Cerebellar cortex (tissue), 1 donor: ENCODE results near the gene ZNF592.

Experiments
- DNase-seq: peaks from one replicate; pipeline ENCODE4 v3.0.0-alpha.2; 2015; ENCODE audit warnings: low spot score

ZNF592 gene

DNA sequence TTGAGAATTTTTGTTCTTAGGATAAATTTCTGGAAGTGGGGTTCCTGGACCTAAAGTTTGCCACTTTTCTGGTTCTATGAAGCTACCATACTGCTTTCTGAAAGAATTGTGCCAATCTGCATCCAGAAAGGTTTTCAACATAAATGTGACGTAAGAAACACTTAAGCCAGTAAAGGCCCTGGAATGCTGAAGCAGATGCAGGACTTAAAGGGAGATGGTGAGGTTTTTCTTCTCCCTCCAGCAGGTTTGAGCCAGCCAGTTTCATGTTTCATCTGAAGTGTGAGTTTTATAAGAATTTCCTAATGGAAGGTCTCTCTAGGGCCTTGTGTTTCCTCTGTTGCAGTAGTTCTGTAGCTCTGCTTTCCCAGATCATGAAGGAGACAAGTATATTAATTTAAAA, 33.1 kb downstream of the ZNF592 start:
- no peak for DNase-seq

DNA sequence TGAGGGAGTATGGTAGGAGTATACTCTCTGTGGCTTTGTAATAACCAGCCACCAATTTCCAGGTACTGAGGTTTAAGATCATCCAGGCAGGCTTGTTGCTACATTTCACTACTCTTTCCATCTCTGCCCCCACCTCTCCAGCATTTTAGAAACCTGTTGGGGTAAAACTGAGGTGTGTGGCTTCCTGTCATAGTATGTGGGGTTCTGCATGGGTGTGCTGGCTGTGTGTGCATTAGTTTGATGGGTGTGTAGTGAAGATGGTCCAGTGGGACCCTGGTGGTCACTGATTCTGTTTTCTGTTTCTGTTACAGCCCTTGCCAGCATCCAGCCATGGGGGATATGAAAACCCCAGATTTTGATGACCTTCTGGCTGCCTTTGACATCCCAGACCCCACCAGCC, 34.0 kb downstream of the ZNF592 start:
- no peak for DNase-seq

DNA sequence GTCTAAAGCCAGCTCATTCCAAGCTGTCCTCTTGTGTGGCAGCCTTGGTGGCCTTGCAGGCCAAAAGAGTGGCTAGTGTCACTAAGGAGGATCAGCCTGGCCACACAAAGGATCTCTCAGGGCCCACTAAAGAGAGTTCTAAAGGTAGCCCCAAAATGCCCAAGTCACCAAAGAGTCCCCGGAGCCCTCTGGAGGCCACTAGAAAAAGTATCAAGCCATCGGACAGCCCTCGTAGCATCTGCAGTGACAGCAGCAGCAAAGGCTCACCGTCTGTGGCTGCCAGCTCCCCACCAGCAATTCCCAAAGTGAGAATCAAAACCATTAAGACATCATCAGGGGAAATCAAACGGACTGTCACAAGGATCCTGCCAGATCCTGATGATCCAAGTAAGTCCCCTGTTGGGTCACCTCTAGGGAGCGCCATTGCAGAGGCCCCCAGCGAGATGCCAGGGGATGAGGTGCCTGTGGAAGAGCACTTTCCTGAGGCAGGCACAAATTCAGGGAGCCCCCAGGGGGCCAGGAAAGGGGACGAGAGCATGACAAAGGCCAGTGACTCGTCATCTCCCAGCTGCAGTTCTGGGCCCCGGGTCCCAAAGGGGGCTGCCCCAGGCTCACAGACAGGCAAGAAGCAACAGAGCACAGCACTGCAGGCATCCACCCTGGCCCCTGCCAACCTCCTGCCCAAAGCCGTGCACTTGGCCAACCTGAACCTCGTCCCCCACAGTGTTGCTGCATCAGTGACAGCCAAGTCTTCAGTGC, 35.3 kb downstream of the ZNF592 start:
- peak; percentile 64 for DNase-seq

DNA sequence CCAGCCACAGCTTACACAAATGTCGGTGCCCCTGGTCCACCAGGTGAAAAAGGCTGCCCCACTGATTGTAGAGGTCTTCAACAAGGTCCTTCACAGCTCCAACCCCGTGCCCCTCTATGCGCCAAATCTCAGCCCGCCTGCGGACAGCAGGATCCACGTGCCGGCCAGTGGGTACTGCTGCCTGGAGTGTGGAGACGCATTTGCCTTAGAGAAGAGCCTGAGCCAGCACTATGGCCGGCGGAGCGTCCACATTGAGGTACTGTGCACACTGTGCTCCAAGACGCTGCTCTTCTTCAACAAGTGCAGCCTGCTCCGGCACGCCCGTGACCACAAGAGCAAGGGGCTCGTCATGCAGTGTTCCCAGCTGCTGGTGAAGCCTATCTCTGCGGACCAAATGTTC, 35.9 kb downstream of the ZNF592 start:
- DNase-seq = no peak

DNA sequence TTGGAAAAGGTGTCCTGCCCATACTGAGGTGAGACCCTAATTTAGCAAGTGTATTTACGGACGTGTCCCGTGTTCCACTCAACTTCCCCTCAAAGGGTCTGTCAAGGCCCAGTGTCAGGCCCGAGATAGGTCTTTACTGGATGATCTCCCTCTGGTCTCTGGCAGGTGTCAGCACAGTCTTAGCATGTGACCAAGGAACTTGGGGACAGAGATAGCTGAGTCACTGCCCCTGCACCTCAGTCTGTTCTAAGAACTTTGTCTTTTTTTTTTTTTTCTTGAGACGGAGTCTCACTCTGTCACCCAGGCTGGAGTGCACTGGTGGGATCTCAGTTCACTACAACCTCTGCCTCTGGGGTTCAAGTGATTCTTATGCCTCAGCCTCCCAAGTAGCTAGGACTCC, 36.7 kb downstream of the ZNF592 start:
- DNase-seq = no peak

DNA sequence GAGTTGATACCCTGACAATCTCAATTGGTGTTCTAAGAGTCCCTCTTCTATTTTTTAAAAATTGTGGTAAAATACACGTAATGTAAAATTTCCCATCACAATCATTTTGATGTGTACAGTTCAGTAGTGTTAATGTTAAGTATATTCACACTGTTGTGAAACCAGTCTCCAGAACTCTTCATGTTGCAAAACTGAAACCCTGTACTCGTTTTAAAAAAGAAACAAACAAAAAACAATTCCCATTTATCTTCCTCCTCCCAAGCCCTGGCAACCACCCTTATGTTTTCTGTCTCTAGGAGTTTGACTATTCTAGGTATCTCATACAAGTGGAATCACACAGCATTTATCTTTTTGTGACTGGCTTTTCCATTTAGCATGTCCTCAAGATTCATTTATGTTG, 40.1 kb downstream of the ZNF592 start:
- DNase-seq = no peak

DNA sequence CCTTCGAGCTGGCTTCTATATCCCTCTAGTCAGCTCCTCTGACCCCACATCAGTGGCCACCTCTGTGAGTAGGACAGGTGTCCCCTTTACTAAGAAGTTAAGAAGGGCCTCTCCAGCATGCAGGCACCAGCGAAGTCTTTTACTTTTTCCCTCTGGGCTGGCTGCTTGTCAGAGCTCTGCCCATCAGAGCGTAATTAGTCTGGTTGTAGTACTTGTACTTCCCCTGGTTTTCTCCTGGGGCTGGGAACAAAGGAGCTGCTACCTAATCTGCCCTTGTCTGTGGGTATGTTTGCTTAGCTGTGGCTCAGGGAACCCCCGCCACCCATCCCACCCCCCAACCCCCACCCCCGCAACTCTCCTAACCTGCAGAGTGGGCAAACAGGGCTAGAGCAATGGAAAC, 41.4 kb downstream of the ZNF592 start:
- DNase-seq = no peak

DNA sequence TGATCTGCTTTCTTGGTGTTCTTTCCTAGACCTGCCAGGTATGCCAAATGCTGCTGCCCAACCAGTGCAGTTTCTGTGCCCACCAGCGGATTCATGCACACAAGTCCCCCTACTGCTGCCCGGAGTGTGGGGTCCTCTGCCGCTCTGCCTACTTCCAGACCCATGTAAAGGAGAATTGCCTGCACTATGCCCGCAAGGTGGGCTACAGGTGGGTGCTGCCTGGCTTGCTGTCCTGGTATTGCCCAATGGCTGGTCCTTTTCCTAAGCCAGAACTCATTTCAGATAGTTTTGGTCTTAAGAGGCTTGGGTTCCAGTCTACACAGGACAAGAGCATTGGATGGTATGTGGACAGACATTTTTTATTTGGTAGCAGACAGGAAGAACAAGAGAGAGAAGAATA, 42.3 kb downstream of the ZNF592 start:
- no peak for DNase-seq

DNA sequence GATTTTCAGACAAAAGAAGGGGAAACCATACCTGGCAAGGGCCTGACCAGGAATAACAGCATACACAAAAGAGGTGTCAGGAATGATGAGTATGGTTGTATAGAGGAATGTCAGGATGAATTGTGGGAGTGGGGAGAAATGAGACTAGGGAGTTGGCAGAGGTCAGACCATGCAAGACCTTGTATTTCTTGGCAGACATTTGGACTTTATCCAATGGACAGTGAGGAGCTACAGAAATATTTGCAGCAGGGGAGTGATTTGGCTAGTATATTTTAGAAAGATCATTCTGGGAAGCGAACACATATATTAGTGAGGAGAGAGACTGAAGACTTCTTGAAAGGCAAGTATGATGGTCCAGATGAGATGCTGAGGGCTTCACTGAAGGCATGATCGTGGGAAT, 43.4 kb downstream of the ZNF592 start:
- no peak for DNase-seq

DNA sequence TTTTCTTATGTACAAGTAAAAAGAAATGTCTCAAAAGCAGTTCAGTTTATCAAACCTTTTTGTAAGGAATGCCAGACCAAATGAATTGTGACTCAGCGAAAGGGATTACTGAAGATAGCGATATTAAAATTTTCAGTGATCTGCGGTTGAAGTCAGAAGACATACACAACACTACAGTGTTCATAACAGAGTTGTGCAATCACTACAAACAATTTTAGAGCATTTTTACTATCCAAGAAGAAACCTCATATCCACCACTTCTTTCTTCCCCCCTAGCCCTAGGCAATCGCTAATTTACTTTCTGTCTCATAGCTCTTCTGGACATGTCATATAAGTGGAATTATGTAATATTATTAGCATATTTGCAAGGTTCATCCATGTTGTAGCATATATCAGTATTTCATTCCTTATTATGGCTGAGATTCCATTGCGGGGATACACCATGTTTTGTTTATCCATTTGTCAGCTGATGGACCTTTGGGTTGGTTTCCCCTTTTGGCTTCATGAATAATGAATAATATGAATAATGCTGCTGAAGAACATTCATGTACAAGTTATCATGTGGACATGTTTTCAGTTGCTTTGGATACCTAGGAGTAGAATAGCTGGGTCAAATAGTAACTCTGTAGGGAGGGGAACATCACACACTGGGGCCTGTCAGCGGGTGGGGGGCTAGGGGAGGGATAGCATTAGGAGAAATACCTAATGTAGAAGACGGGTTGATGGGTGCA, 45.2 kb downstream of the ZNF592 start:
- DNase-seq = no peak

DNA sequence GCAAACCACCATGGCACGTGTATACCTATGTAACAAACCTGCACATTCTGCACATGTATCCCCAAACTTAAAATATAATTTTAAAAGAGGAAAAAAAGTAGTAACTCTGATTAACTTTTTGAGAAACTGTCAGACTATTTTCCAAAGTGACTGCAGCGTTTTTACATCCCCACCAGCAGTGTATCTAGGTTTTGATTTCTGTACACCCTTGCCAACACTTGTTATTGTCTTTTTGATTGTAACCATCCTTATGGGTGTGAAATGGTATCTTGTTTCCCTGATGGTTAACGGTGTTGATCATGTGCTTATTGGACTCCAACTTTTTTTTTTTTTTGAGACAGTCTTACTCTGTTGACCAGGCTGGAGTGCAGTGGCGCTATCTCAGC, 45.8 kb downstream of the ZNF592 start:
- DNase-seq = no peak

DNA sequence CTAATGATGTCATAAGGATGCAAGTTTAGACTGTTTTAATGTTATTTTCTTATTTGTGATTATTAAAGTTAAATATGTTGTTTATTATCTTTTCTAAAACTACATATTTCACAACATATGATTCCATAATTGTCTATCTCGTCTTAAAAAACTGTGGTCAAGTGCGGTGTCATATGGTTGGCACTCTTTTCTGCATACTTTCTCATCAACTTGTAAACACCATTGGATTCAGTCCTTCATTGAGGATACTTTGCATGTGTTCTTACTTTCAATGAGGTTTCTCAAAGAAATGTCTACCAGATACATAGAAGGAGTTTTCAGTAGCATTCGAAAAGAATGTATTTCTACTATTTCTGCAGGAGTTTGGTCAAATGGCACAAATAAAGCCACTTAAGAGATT, 46.8 kb downstream of the ZNF592 start:
- DNase-seq = no peak

DNA sequence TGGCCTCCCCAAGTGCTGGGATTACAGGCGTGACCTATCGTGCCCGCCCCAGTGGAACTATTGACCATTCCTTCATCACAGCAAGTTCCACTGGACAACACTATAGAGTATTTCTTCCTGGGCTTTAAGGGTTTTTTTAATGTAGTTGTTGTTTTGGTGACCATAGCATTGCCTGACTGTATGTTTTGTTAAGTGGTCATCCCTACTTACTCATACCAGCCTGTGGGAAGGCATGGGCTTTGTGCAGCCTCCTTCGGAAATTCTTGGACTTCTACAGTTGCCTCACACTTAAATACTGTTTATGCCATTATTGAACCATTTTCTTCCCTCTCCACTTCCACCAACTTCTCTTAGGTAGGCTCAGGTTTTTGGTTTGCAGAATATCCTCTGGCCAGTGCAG, 48.8 kb downstream of the ZNF592 start:
- DNase-seq = no peak

DNA sequence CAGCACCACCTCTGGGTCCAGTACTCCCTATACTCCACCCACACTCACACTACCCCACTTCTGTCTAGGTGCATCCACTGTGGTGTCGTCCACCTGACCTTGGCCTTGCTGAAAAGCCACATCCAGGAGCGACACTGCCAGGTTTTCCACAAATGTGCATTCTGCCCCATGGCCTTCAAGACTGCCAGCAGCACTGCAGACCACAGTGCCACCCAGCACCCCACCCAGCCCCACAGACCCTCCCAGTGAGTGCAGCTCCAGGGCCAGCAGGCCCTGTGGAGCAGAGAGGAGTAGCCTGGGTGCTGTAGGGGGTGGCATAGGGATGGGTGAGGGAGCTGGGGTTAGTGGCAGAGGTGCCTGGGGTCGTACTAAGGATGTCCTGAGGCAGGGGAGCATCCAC, 49.4 kb downstream of the ZNF592 start:
- DNase-seq = no peak

DNA sequence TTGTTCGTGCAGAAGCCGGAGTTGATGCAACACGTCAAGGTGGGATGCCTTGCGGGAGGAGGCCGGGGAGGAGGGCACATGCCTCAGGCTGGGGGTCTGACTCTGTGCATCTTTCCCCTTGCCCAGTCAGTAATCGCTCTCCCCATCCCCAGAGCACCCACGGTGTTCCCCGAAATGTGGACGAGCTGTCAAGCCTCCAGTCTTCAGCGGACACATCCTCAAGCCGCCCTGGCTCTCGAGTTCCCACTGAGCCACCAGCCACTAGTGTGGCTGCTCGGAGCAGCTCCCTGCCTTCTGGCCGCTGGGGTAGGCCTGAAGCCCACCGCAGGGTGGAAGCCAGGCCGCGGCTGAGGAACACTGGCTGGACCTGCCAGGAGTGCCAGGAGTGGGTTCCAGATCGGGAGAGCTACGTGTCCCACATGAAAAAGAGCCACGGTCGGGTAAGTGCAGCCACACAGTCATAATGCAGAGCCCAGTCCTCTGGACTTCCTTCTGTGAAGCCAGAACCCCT, 50.1 kb downstream of the ZNF592 start:
- DNase-seq = no peak

DNA sequence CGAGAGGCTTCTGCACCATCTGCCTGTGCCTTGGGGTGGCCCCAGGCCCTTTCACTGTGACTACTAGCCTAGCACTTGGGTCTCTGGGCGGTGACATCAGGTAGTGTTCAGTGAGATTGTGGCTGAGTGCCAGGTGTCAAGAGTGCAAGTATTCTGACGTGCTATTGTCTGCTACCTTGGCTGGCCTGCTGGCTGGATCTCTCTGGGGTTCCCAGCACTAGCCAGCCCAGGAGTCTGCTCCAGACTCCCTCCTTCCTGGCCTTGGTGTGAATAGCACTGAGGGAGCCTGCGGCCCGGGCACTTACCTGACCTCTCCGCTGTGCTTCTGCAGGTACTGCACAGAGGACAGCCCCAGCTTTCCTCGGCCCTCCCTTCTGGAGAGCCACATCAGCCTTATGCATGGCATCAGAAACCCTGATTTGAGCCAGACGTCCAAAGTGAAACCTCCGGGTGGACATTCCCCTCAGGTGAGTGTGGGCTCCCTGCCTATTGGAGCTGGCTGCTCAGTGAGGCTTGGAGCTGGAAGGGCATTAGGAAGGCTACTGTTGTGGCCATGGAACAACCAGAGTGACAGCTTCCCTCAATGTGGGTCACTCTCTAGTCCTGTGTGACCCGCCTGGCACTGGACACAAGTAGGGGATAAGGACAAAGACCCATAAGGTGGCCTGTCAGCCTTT, 51.3 kb downstream of the ZNF592 start:
- no peak for DNase-seq

DNA sequence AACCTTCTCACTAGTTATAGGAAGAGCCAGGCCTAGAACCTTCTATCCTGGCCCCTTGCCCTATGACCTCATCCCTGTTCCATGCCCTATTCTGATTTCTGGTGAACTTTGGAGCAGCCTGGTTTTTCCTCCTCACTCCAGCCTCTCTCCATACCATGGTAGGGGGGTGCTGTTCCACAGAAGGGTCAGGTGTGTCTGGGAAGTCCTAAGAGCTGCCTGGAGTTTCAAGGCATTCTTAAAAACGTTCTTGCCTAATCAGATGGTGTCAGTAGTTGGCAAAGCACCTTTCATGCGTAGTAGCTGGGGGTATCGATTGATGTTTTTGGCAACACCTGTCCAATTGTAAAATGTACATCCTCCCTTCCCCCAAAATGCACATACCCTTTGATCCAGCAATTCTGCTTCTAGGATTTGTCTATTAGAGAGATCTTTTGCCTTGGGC, 52.0 kb downstream of the ZNF592 start:
- no peak for DNase-seq

DNA sequence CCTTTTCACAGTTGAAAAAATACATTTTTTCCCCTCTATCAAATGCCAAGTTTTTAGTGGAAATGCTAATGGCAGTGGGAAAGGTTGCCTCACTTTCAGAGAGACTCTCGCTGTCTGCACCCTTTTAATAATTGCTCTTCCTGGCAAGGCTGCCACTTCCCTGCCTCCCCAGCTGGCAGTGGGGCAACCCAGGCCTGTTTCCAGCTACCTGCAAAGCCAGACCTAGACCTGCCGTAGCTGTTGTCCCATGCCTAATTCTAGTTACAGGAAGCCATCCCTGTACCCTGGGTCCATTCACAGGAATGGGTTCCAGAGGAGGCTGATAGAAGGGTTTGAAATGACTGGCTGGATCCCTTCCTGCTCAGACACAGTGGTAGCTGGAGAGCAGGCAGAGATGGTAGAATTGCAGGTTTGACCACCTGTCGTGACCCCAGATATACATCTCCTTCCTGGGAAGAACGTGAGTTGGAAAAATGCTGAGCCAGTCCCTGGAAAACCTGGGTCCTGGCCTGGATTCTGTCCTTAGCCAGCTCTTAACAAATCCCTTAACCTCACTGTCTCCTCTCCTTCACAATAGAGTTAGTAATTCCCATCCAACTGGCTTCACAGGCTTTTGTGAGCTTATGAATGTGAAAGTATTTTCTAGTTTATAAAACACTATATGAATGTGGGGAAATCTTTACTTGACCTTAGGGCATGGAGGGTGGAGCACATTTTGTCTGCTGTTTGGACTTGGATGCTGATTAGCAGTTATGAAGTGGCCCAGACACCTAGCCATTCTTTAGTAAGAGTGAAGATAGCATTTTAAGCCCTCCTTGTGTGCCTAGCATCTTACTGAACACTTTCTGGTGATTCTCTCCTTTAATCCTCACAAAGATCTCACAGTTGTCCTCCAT, 55.9 kb downstream of the ZNF592 start:
- DNase-seq = peak; percentile 76

DNA sequence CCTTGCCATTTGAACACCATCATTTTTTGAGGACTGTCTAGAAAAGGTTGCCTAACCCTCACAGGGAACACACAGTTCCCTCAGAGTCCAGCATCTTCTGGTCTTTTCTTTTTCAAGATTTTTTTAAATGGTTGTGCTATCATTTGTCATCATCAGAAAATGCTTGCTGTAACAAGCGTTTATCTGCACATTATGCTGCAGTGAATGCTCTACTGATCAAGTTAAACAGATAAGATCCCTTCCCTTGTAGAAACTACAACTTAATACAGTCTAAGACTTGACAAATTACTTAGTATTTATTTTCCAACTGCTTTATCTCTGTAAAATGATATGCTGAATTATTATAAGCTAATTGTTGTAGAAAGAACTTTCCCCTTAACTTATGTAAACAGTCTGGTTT, 56.8 kb downstream of the ZNF592 start:
- DNase-seq = no peak

DNA sequence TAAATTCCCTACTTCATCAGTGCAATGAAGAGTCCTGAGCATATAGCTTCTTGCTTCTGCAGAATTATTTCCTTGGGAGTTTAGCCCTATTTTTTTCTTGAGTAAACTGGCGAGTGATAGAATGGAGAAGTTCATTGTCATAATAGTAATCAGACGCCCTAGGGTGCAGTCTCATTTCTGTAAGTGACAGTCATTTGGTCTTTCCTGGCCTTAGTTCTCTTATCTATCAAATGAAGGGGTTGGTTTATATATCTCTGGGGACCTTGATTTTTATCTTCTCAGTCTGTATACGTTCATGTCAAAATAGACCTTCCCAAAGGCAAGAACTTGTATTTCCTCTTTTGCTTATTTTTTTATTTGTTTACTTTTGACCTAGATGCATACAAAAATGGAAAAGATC, 58.8 kb downstream of the ZNF592 start:
- DNase-seq = no peak

DNA sequence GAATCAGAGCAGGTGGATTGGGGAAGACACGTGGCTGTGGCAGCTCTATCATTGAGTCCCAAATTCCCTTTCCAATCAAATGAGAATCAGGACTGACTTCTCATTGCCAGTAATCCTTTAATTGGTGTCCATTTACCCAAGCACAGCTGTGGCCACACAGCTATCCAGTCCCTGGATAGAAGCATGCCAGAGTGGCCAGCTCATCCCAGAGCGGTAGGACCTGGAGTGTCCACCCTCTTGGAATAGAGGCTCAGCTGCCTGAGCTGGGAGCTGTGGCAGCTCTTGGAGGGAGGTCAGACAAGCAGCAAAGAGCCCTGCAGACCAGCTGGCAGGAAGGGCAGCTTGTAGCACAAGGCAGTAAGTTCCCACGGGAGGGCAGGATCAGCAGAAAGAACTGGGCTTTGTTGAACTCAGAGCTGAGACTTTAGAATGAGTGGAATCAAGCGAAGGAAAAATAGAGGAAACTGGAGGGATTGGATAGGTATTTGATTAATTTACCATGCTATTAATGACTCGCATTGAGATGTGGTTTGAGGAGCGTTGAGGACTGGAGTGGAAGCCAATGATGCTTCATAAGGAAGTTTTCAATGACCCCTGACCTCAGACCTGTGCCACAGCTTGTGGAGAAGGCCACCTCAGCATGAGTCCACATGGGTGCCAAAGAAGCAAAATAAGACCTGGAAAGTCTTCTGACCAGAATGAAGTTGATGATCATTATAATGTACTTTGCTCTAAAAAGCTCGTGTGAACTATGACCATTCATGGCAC, 61.9 kb downstream of the ZNF592 start:
- no peak for DNase-seq
